Endothelial cell of umbilical vein (primary cell): ENCODE data around the gene ATXN7L2. TPM values are rescaled to one million over a fixed set of nuclear protein-coding genes. Genes with fewer than 3 reads are reported as not detected.

Experiments
- BruUV-seq: library from RNA; stranded (reverse); fragments of 400-500 nt; replicated peaks from 2 replicates; lab custom pipeline; 2021; lab: Mats Ljungman, UMichigan
- CTCF ChIA-PET: fragments of 300-600, 350-600 bp; sonication (Branson Sonifier 250); formaldehyde crosslinking; loops from one replicate; lab custom pipeline; 2021; ENCODE audit warnings: antibody characterized with exemption, inconsistent platforms; lab: Charles Lee
- POLR2A ChIA-PET: fragments of 300-600, 350-600 bp; sonication (Branson Sonifier 250); formaldehyde crosslinking; loops from one replicate; lab custom pipeline; 2021; ENCODE audit warnings: antibody characterized with exemption, inconsistent platforms; lab: Charles Lee
- DNase-seq: peaks from one replicate; pipeline ENCODE4 v3.0.0-alpha.2; 2011; ENCODE audit warnings: low read depth, low spot score
- FAIRE-seq: peaks from 2 replicates; lab custom pipeline; 2011; peaks lifted over from hg19 to GRCh38; lab: Jason Lieb, UNC
- H2AFZ ChIP-seq: 2 replicates; pipeline ENCODE4 v1.6.0; 2012; ENCODE audit warnings: low read depth, low read length, control low read depth, inconsistent platforms
- H3K27ac ChIP-seq: 2 replicates; pipeline ENCODE4 v1.5.1; 2011; ENCODE audit warnings: low read depth, mild to moderate bottlenecking, control low read depth, low read length, moderate library complexity; ENCODE audit not compliant: insufficient read depth
- H3K27me3 ChIP-seq, 2 experiments: 2 replicates each; pipeline versions ENCODE4 v1.6.0 to v1.6.1; 2011; ENCODE audit warnings: low read length in 2 of 2, mixed read lengths in 1 of 2; ENCODE audit not compliant: control insufficient read depth in 2 of 2, insufficient read depth in 2 of 2
- H3K36me3 ChIP-seq, 2 experiments: 2 replicates in 1 of 2; 3 replicates in 1 of 2; pipeline ENCODE4 v1.5.1; 2011; ENCODE audit warnings: low read length in 2 of 2, mild to moderate bottlenecking in 1 of 2, moderate library complexity in 1 of 2; ENCODE audit not compliant: control insufficient read depth in 2 of 2, insufficient read depth in 2 of 2; ENCODE audit errors: extremely low read depth in 1 of 2
- H3K4me1 ChIP-seq: 3 replicates; pipeline ENCODE4 v1.5.1; 2011; ENCODE audit warnings: mild to moderate bottlenecking, low read length; ENCODE audit not compliant: control insufficient read depth, insufficient read depth; ENCODE audit errors: extremely low read depth
- H3K4me2 ChIP-seq: 2 replicates; pipeline ENCODE4 v1.6.1; 2011; ENCODE audit warnings: low read length, control low read depth, mixed read lengths; ENCODE audit not compliant: insufficient read depth
- H3K4me3 ChIP-seq, 3 experiments: fragments of 200-600 bp in 1 of 3; sonication (generic), shearing (Covaris generic) in 1 of 3; replicated peaks in 1 of 3; 2 replicates each; pipeline ENCODE4 v1.5.1; 2011 to 2016; ENCODE audit warnings: control low read depth in 3 of 3, low read length in 3 of 3, mild to moderate bottlenecking in 2 of 3, inconsistent platforms in 1 of 3, low read depth in 1 of 3, moderate library complexity in 1 of 3; ENCODE audit not compliant: insufficient read depth in 1 of 3
- H3K79me2 ChIP-seq: 2 replicates; pipeline ENCODE4 v1.6.0; 2012; ENCODE audit warnings: low read length, inconsistent platforms; ENCODE audit not compliant: control insufficient read depth, insufficient read depth
- H3K9ac ChIP-seq: replicated peaks from 2 replicates; pipeline ENCODE3; 2011; ENCODE audit warnings: low read length, control low read depth; ENCODE audit not compliant: insufficient read depth; ENCODE audit errors: extremely low read depth
- H3K9me1 ChIP-seq: replicated peaks from 3 replicates; pipeline ENCODE4 v1.6.0; 2011; ENCODE audit warnings: mild to moderate bottlenecking, low read length; ENCODE audit not compliant: control insufficient read depth, insufficient read depth; ENCODE audit errors: extremely low read depth
- H3K9me3 ChIP-seq: replicated peaks from 2 replicates; pipeline ENCODE4 v1.5.1; 2012; ENCODE audit warnings: low read length, inconsistent platforms; ENCODE audit not compliant: control insufficient read depth, insufficient read depth
- H4K20me1 ChIP-seq: replicated peaks from 2 replicates; pipeline ENCODE3; 2011; ENCODE audit warnings: mild to moderate bottlenecking, low read length; ENCODE audit not compliant: control insufficient read depth, insufficient read depth; ENCODE audit errors: extremely low read depth
- CTCF ChIP-seq, 2 donors: IDR thresholded peaks; 1 replicate in 1 of 2; 2 replicates in 1 of 2; pipeline ENCODE4 v1.5.1; 2011; ENCODE audit warnings: low read length in 2 of 2, mild to moderate bottlenecking in 2 of 2, moderate library complexity in 2 of 2, control low read depth in 1 of 2, inconsistent platforms in 1 of 2, low read depth in 1 of 2; ENCODE audit not compliant: insufficient read depth in 1 of 2; ENCODE audit errors: extremely low read depth in 1 of 2
- EZH2 ChIP-seq: IDR thresholded peaks from 2 replicates; pipeline ENCODE4 v1.6.1; 2012; ENCODE audit warnings: borderline replicate concordance, low read depth, mild to moderate bottlenecking, moderate library complexity, low read length, inconsistent platforms; ENCODE audit not compliant: severe bottlenecking
- FOS ChIP-seq: IDR thresholded peaks from 2 replicates; pipeline ENCODE4 v1.6.1; 2011; ENCODE audit warnings: mild to moderate bottlenecking, low read length, moderate library complexity, borderline replicate concordance; ENCODE audit not compliant: insufficient read depth
- GATA2 ChIP-seq: IDR thresholded peaks from 2 replicates; pipeline ENCODE4 v1.7.0; 2011; ENCODE audit warnings: low read depth, mild to moderate bottlenecking, moderate library complexity, mixed read lengths, low read length; ENCODE audit not compliant: insufficient read length, insufficient read depth
- JUN ChIP-seq: IDR thresholded peaks from 2 replicates; pipeline ENCODE4 v1.6.1; 2011; ENCODE audit warnings: borderline replicate concordance, low read depth; ENCODE audit not compliant: insufficient read length, insufficient read depth
- MAX ChIP-seq: IDR thresholded peaks from 2 replicates; pipeline ENCODE4 v1.6.1; 2011; ENCODE audit not compliant: insufficient read depth, insufficient read length
- MYC ChIP-seq: IDR thresholded peaks from one replicate; pipeline ENCODE4 v1.6.1; 2011; ENCODE audit warnings: mild to moderate bottlenecking, low read depth, low read length
- POLR2A ChIP-seq: IDR thresholded peaks from 2 replicates; pipeline ENCODE4 v1.6.1; 2012; ENCODE audit warnings: low read depth, mild to moderate bottlenecking, control low read depth, low read length
- POLR2AphosphoS5 ChIP-seq: IDR thresholded peaks from 2 replicates; pipeline ENCODE4 v1.6.1; 2012; ENCODE audit warnings: low read depth, mild to moderate bottlenecking, control low read depth, low read length, moderate library complexity; ENCODE audit not compliant: insufficient read depth
- dilution Hi-C: fragments of 300-500 bp; cut with MboI; formaldehyde crosslinking; loops from one replicate; pipeline ENCODE4 v1.15.0; 2019; ENCODE audit warnings: low sequenced_read_pairs; ENCODE audit not compliant: extremely low pct_ligation_motif_present
- intact Hi-C: fragments of 100-400 bp; cut with micrococcal nuclease; formaldehyde crosslinking; loops from one replicate; pipeline ENCODE4 v1.10.0; 2022
- polyA plus RNA-seq, 4 experiments: library from polyadenylated mRNA; depleted of rRNA in 3 of 4; stranded (reverse) in 3 of 4; unstranded in 1 of 4; fragments of >200 nt; gene quantifications; 2 replicates each; pipeline versions ENCODE4 v1.2.1 to v1.2.3, GENCODE V29; 2011 to 2012; ENCODE audit warnings: missing spikeins in 1 of 4
- total RNA-seq: library from RNA; stranded (reverse); gene quantifications from 2 replicates; pipeline ENCODE4 v1.2.3, GENCODE V29; 2021

ATXN7L2 gene
- total and polyA plus RNA-seq, 2 donors (not counting 3 experiments of a cell fraction or from before 2014, with no cell fraction given): 4.4 to 4.9 TPM

- Histone ChIP-seq H3K9ac (no peak overlapping the region), H3K4me2 (no peak overlapping the region), H3K27me3 (no peaks in the 10 kb centered on the region), H3K9me1 (no peaks in the 10 kb centered on the region), H3K4me3 (no peak overlapping the region), H3K4me1 (peaks cover 4% of the 10 kb centered on the region), H3K9me3 (no peaks in the 10 kb centered on the region), H2AFZ (no peak overlapping the region), H3K79me2 (no peaks in the 10 kb centered on the region), H3K36me3 (no peaks in the 10 kb centered on the region), H3K27ac (no peak overlapping the region), H4K20me1 (no peaks in the 10 kb centered on the region)
- intact Hi-C loops: no loop called here
- ChIA-PET POLR2A (no interaction called here), CTCF (interaction anchor here (0.6 to 18.7 kb wide), 6 partner anchors 11 to 259 kb away, joined by 3 to 955 read pairs (median 5); partner anchors contain the start of genes AMIGO1 and CYB561D1)
- no peak for DNase-seq
- BruUV-seq: no TSS peak
- no peak for FAIRE-seq
- dilution Hi-C loops: no loop called here
- no peak for TF ChIP-seq GATA2
- TF ChIP-seq FOS: no peak
- no peak for TF ChIP-seq MYC
- TF ChIP-seq POLR2A: no peak
- TF ChIP-seq JUN: no peak
- no peak for TF ChIP-seq MAX
- TF ChIP-seq CTCF (IDR thresholded peaks at IDR 0.05; ENCODE audit: extremely low read depth in 1 of 2, insufficient read depth in 1 of 2, low read depth in 1 of 2, low read length in 2 of 2): no peak
- no peak for TF ChIP-seq EZH2
- TF ChIP-seq POLR2AphosphoS5: no peak
These were observed 51.8 kb downstream of the ATXN7L2 start for GRCh38 chr1:109535481-109535880.
